ENCODE results near the gene NAA35. TPM values are rescaled to one million over a fixed set of nuclear protein-coding genes. Genes with fewer than 3 reads are reported as not detected.
A peak's percentile ranks its signal among the peaks of the same experiment; 100 is the strongest.

Gene NAA35
- total RNA-seq, 4 donors from 2014 or later: 16.8 to 50.3 (median 24.8) TPM

DNA sequence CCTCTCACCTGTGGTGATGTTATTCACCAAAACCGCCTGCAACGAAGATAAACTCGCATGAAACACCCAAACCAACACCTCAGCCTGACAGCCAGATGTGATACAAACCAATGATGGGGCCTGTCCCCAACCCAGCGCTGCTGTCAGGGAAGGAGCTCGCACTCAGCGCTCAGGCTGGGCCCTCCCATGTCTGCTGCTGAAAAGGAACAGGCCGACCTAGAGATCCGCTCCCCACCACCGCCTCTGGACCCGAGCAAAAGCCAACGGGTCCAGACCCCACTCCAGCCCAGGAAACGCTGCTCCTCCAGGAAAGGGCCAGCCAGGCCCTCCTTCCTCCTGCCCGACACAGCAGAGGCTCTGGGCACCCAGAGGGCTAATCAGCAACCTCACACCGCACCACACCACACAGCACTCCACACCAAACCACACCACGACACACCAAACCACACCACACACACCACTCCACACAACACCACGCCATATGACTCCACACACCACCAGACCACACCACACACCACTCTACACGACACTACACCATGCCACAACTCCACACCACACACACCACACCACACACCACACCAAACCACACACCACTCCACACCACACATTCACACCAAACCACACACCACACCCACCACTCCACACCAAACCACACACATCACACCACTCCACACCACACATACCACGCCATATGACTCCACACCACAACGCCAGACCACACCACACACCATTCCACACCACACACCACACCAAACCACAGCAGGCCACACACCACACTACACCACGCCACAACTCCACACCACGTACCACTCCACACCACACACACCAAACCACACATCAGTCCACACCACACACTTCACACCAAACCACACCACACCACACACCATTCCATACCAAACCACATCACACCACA, 111.9 kb downstream of the NAA35 start:
- Histone ChIP-seq H3K27ac (no peak overlapping the region), H3K4me1 (no peaks in the 10 kb centered on the region), H3K36me3 (no peaks in the 10 kb centered on the region), H3K9me3 (no peaks in the 10 kb centered on the region), H3K4me3 (no peak overlapping the region), H3K27me3 (no peaks in the 10 kb centered on the region)
- TF ChIP-seq, protein P1, sequence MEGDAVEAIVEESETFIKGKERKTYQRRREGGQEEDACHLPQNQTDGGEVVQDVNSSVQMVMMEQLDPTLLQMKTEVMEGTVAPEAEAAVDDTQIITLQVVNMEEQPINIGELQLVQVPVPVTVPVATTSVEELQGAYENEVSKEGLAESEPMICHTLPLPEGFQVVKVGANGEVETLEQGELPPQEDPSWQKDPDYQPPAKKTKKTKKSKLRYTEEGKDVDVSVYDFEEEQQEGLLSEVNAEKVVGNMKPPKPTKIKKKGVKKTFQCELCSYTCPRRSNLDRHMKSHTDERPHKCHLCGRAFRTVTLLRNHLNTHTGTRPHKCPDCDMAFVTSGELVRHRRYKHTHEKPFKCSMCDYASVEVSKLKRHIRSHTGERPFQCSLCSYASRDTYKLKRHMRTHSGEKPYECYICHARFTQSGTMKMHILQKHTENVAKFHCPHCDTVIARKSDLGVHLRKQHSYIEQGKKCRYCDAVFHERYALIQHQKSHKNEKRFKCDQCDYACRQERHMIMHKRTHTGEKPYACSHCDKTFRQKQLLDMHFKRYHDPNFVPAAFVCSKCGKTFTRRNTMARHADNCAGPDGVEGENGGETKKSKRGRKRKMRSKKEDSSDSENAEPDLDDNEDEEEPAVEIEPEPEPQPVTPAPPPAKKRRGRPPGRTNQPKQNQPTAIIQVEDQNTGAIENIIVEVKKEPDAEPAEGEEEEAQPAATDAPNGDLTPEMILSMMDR (IDR thresholded peaks at IDR 0.05): no peak
- no peak for TF ChIP-seq POLR2A (IDR thresholded peaks at IDR 0.05)
- DNase-seq: no peak

DNA sequence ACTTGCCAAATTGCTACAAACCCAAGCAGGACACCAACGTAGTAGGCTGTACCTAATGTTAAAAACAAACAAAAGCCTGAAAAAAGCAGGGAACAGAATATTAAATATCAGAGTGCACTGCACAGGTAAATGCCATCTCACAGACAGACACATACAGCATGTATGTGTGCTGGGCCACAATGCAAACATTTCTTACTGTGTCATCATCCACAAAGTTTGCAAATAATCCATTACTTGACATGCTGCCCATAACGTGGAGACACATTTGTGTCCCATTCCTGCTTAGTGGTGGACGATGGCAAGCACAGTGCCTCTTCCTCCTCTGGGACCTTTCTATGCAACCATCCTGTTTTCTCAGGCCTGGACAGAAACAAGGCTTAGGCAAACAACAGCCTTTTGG, 113.7 kb downstream of the NAA35 start:
- DNase-seq: no peak
- H3K36me3 ChIP-seq: no peaks in the 10 kb centered on the region
- no peaks in the 10 kb centered on the region for H3K4me1 ChIP-seq
- no peaks in the 10 kb centered on the region for H3K9me3 ChIP-seq
- no peak overlapping the region for H3K4me3 ChIP-seq
- no peaks in the 10 kb centered on the region for H3K27me3 ChIP-seq
- no peak overlapping the region for H3K27ac ChIP-seq
- TF ChIP-seq, protein P1 (IDR thresholded peaks at IDR 0.05): no peak
- TF ChIP-seq POLR2A (IDR thresholded peaks at IDR 0.05): no peak

DNA sequence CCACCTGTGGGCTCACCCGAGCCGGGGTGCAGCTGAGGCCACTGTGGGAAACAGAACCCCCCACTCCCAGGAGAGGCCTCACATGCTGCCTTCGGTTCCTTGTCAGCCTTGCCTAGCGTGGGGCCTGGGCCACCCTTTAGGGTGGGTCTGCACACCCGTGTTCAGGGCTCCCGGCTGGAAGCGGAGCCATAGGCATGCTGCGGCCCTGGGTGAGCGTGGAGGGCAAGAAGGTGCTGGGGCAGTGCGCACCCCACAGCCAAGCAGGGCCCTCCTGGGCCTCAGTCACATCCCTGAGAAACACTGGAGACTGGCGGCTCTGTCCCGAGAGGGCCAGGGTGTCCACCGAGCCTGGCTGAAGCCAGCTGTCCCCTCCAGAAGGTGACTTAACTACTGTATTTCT, 116.5 kb downstream of the NAA35 start:
- DNase-seq: no peak
- Histone ChIP-seq H3K27ac (no peak overlapping the region), H3K27me3 (no peaks in the 10 kb centered on the region), H3K4me1 (peaks cover 0 to 4% (median 0%) of the 10 kb centered on the region in 4 donors), H3K4me3 (no peak overlapping the region), H3K9me3 (no peaks in the 10 kb centered on the region), H3K36me3 (no peaks in the 10 kb centered on the region)
- TF ChIP-seq, protein P1 (IDR thresholded peaks at IDR 0.05): no peak
- TF ChIP-seq POLR2A (IDR thresholded peaks at IDR 0.05): no peak

DNA sequence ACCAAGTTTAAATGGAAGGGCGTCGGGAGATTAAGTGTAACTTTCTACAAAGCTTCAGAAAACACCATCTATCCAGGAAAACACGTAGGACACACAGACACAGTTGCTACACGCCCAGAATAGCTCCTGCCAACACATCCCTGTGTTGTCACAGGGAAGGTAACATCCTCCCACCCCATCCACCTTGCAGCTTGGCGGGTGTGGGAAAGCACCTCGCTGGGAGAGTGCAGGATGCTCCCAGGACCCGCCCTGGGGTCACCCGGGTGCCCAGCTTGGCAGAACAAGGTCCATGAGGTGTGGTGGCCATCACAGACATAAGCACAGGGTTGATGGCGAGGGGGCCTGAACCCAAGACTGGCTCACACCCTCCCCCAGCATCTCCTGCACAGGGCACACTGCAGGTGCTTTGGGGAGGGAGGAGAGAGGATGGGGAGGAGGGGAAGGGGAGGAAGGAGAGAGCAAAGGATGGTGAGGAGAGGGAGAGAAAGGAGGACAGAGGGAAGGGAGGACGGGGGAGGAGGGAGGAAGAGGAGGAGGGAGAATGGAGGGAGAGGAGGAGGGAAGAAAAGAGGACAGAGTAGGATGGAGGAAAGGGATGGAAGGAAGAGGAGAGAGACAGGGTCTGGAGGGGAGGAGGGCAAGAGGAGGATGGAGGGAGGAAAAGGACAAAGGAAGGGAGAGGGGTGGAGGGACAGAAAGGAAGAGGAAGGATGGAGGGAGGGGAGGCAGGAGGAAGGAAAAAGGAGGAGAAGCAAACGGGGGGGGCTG, 121.2 kb downstream of the NAA35 start:
- H3K9me3 ChIP-seq: no peaks in the 10 kb centered on the region
- H3K4me3 ChIP-seq: no peak overlapping the region
- DNase-seq: peak in 2 of 3 donors; percentile 61 to 66
- H3K36me3 ChIP-seq: no peaks in the 10 kb centered on the region
- peak overlapping the region in 1 of 4 donors; percentile 61 for H3K27ac ChIP-seq
- peaks cover 0 to 9% (median 0%) of the 10 kb centered on the region in 4 donors for H3K4me1 ChIP-seq
- no peaks in the 10 kb centered on the region for H3K27me3 ChIP-seq
- TF ChIP-seq, protein P1 (IDR thresholded peaks at IDR 0.05): no peak
- TF ChIP-seq POLR2A (IDR thresholded peaks at IDR 0.05): no peak

DNA sequence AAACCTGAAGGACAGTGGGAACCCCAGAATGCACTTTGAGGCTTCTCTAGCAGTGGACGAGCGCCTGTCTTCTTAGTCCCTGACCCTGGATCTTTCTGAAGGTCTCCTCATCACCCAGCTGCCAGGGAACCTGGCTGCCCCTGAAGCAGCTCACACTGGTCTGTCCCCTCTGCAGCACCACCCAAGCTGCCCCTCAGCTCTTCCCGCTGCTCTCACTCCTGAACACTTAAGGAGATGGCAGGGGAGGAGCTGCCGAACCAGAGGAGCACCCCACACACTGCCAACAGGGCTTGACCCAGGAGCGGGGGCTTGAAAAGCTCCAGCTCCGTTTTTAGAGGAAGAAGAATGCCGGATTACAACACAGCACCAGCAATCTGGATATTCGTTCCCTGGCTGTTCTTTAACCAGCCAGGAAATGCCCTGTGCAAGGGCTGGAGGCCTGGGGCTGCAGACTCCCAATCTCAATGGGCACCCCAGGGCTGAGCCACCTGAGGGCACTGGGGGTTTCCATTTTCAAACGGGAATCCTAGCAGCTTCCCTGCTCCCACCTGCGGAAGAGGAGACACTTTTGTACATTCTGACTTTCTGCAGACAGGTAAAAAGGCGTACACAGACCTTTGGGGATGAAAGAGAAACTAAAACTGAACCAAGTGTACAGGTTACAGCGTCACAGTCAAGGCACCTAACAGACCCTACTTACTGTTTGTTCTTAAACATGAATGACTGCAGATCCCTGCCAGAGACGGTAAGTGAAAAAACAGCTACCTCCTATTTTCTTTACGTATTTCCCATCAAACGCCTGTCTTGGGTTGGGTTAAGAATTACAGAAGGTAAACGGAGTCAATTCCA, 122.1 kb downstream of the NAA35 start:
- Histone ChIP-seq H3K27ac (peak overlapping the region in 3 of 4 donors; percentile 51 to 73 (median 61)), H3K36me3 (no peaks in the 10 kb centered on the region), H3K4me1 (peaks cover 0 to 9% (median 0%) of the 10 kb centered on the region in 4 donors), H3K4me3 (peak overlapping the region in 3 of 4 donors; percentile 24 to 54 (median 47)), H3K9me3 (no peaks in the 10 kb centered on the region), H3K27me3 (no peaks in the 10 kb centered on the region)
- DNase-seq: peak in 1 of 3 donors; percentile 59
- TF ChIP-seq, protein P1 (IDR thresholded peaks at IDR 0.05): no peak
- no peak for TF ChIP-seq POLR2A (IDR thresholded peaks at IDR 0.05)

Data from Peyer's patch (tissue), 4 donors.